ENCODE results near the gene CHPF.

CHPF gene

GRCh38 chr2:219494952-219495530 lies 48.6 kb downstream of the CHPF start:
- DNase-seq = no peak

- no peak for DNase-seq
Observed at GRCh38 chr2:219493086-219493485, 50.5 kb downstream of the CHPF start.

DNA sequence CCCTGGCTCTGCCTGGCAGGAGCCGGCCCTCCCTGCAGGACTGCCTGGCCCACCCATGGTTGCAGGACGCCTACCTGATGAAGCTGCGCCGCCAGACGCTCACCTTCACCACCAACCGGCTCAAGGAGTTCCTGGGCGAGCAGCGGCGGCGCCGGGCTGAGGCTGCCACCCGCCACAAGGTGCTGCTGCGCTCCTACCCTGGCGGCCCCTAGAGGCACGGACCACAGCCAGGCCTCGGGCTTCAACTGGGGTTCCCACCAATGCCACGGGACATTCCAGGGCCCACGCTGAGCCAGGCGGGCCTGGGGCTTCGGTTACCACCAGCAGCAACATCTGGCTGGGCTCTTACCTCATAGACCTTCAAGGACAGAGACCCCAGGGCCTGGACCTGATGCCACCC lies 51.0 kb downstream of the CHPF start:
- no peak for DNase-seq

DNA sequence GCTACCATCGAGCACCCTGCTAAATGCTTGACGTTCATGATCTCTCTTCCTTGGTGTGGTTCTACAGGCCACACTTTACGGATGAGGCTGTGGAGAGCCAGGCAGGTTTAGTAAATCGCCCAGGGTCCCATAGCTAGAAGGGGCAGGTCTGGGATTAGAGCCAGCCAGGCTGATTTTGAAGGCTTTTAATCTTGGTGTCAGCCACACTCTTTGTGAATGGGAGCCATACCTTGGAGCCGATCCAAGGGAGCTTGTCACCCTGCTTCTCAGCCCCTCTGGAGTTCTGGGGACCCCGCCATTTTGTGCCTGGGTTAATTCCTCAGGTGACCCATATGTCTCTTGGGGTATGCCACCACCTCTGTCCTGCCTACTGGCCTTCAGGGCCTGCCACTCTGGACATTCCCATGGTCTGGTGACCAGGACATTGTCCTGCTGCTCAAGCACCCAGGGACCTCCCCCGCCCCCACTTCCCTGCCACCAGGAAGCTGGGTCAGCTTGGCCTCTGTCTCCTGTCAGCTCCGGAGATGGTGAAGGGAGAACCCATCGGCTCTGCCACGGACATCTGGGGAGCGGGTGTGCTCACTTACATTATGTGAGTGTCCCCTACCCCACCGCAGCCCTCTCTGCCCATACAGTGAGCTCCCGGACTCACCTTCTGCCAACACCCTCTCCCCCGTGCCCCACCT lies 52.2 kb downstream of the CHPF start:
- DNase-seq = no peak

DNA sequence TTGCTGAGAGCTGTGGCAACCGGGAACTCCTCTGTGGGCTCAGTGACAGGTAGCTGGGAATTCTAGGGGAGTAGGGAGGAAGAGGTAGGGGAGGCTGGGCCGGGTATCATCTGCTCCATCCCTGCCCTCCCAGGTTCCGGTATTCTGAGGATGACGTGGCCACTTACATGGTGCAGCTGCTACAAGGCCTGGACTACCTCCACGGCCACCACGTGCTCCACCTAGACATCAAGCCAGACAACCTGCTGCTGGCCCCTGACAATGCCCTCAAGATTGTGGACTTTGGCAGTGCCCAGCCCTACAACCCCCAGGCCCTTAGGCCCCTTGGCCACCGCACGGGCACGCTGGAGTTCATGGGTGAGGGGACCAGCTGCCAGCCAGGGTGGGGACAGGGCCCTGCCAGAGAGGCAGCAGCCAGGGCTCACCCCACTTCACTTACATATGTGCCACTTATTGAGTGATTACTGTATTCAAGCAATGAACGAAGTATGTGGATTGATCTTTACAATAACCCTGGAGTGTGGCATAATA lies 52.9 kb downstream of the CHPF start:
- DNase-seq = no peak

DNA sequence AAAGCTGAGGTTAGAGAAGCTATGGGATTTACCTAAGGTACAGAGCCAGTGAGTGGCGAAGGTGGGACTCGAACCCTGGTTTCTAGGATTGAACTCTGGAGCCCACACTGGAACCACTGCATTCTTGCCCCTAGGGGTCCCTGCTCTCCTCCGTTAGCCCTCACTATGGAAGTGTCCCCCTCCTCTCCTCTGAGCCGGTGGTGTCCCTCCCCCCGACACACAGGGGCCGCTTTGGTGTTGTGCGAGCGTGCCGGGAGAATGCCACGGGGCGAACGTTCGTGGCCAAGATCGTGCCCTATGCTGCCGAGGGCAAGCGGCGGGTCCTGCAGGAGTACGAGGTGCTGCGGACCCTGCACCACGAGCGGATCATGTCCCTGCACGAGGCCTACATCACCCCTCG lies 53.4 kb downstream of the CHPF start:
- DNase-seq = no peak

DNA sequence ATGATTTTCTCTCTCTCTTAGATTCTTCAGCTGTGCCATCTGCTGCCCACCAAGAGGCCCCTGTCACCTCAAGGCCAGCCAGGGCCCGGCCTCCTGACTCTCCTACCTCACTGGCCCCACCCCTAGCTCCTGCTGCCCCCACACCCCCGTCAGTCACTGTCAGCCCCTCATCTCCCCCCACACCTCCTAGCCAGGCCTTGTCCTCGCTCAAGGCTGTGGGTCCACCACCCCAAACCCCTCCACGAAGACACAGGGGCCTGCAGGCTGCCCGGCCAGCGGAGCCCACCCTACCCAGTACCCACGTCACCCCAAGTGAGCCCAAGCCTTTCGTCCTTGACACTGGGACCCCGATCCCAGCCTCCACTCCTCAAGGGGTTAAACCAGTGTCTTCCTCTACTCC lies 54.3 kb downstream of the CHPF start:
- no peak for DNase-seq

Measured in hematopoietic multipotent progenitor cell treated with erythropoietin and hydrocortisone succinate and interleukin-3 and kit ligand, for 4 days (in vitro differentiated cells).